ENCODE measurements around the gene ZNF358. TPM values are rescaled to one million over a fixed set of nuclear protein-coding genes. Genes with fewer than 3 reads are reported as not detected.
A peak's percentile ranks its signal among the peaks of the same experiment; 100 is the strongest.

Gene ZNF358
- total RNA-seq, 1 experiment from 2014 or later, result not detected

GRCh38 chr19:7542556-7543348 is 26.8 kb downstream of the ZNF358 start:
- H3K36me3 ChIP-seq (ENCODE audit: insufficient read depth, low read length), result no peaks in the 10 kb centered on the region
- H3K4me1 ChIP-seq (ENCODE audit: low read length), result no peaks in the 10 kb centered on the region
- no peak overlapping the region for H3K27ac ChIP-seq (ENCODE audit: low read length)
- no peaks in the 10 kb centered on the region for H3K27me3 ChIP-seq (ENCODE audit: low read length)
- no peak overlapping the region for H3K4me3 ChIP-seq (ENCODE audit: low read length)
- H3K9ac ChIP-seq (ENCODE audit: low read length), result no peak overlapping the region
- no peaks in the 10 kb centered on the region for H3K9me3 ChIP-seq (ENCODE audit: low read length)
- no peak for DNase-seq
- H3K4me2 ChIP-seq (ENCODE audit: low read depth, low read length, poor library complexity, severe bottlenecking), result no peak overlapping the region
- H3K9me2 ChIP-seq (replicated peaks; ENCODE audit: insufficient read depth, low read length), result no peaks in the 10 kb centered on the region
- no peaks in the 10 kb centered on the region for H4K20me1 ChIP-seq (ENCODE audit: insufficient read depth, low read depth, low read length)
- no peaks in the 10 kb centered on the region for H3K79me2 ChIP-seq (ENCODE audit: low read length)
- no peak overlapping the region for H2AFZ ChIP-seq (ENCODE audit: low read length)

GRCh38 chr19:7544626-7545025 is 28.7 kb downstream of the ZNF358 start:
- Histone ChIP-seq H3K4me3 (ENCODE audit: low read length) (no peak overlapping the region), H3K36me3 (ENCODE audit: insufficient read depth, low read length) (no peaks in the 10 kb centered on the region), H3K79me2 (ENCODE audit: low read length) (no peaks in the 10 kb centered on the region), H4K20me1 (ENCODE audit: insufficient read depth, low read depth, low read length) (no peaks in the 10 kb centered on the region), H3K9ac (ENCODE audit: low read length) (no peak overlapping the region), H3K9me3 (ENCODE audit: low read length) (no peaks in the 10 kb centered on the region), H3K9me2 (replicated peaks; ENCODE audit: insufficient read depth, low read length) (no peaks in the 10 kb centered on the region), H2AFZ (ENCODE audit: low read length) (no peak overlapping the region), H3K27me3 (ENCODE audit: low read length) (no peaks in the 10 kb centered on the region), H3K27ac (ENCODE audit: low read length) (no peak overlapping the region), H3K4me1 (ENCODE audit: low read length) (no peaks in the 10 kb centered on the region), H3K4me2 (ENCODE audit: low read depth, low read length, poor library complexity, severe bottlenecking) (no peak overlapping the region)
- DNase-seq, result no peak

GRCh38 chr19:7545300-7545699 is 29.4 kb downstream of the ZNF358 start:
- no peaks in the 10 kb centered on the region for H3K4me1 ChIP-seq (ENCODE audit: low read length)
- H4K20me1 ChIP-seq (ENCODE audit: insufficient read depth, low read depth, low read length), result no peaks in the 10 kb centered on the region
- no peaks in the 10 kb centered on the region for H3K9me3 ChIP-seq (ENCODE audit: low read length)
- no peak for DNase-seq
- no peak overlapping the region for H3K27ac ChIP-seq (ENCODE audit: low read length)
- H3K9ac ChIP-seq (ENCODE audit: low read length), result no peak overlapping the region
- H3K79me2 ChIP-seq (ENCODE audit: low read length), result no peaks in the 10 kb centered on the region
- no peak overlapping the region for H3K4me2 ChIP-seq (ENCODE audit: low read depth, low read length, poor library complexity, severe bottlenecking)
- H3K27me3 ChIP-seq (ENCODE audit: low read length), result no peaks in the 10 kb centered on the region
- H3K4me3 ChIP-seq (ENCODE audit: low read length), result no peak overlapping the region
- H3K36me3 ChIP-seq (ENCODE audit: insufficient read depth, low read length), result no peaks in the 10 kb centered on the region
- H2AFZ ChIP-seq (ENCODE audit: low read length), result no peak overlapping the region
- no peaks in the 10 kb centered on the region for H3K9me2 ChIP-seq (replicated peaks; ENCODE audit: insufficient read depth, low read length)

GRCh38 chr19:7545904-7546303 is 30.0 kb downstream of the ZNF358 start:
- Histone ChIP-seq H2AFZ (ENCODE audit: low read length) (no peak overlapping the region), H3K27ac (ENCODE audit: low read length) (no peak overlapping the region), H3K4me1 (ENCODE audit: low read length) (no peaks in the 10 kb centered on the region), H3K9me2 (replicated peaks; ENCODE audit: insufficient read depth, low read length) (no peaks in the 10 kb centered on the region), H3K79me2 (ENCODE audit: low read length) (no peaks in the 10 kb centered on the region), H4K20me1 (ENCODE audit: insufficient read depth, low read depth, low read length) (no peaks in the 10 kb centered on the region), H3K9me3 (ENCODE audit: low read length) (no peaks in the 10 kb centered on the region), H3K9ac (ENCODE audit: low read length) (no peak overlapping the region), H3K4me3 (ENCODE audit: low read length) (no peak overlapping the region), H3K27me3 (ENCODE audit: low read length) (no peaks in the 10 kb centered on the region), H3K36me3 (ENCODE audit: insufficient read depth, low read length) (peaks cover 5% of the 10 kb centered on the region), H3K4me2 (ENCODE audit: low read depth, low read length, poor library complexity, severe bottlenecking) (no peak overlapping the region)
- DNase-seq, result no peak

GRCh38 chr19:7547159-7547558 is 31.3 kb downstream of the ZNF358 start:
- Histone ChIP-seq H3K4me3 (ENCODE audit: low read length) (no peak overlapping the region), H3K4me2 (ENCODE audit: low read depth, low read length, poor library complexity, severe bottlenecking) (no peak overlapping the region), H3K79me2 (ENCODE audit: low read length) (no peaks in the 10 kb centered on the region), H3K9ac (ENCODE audit: low read length) (no peak overlapping the region), H2AFZ (ENCODE audit: low read length) (no peak overlapping the region), H3K27ac (ENCODE audit: low read length) (no peak overlapping the region), H3K9me3 (ENCODE audit: low read length) (no peaks in the 10 kb centered on the region), H3K27me3 (ENCODE audit: low read length) (no peaks in the 10 kb centered on the region), H3K4me1 (ENCODE audit: low read length) (no peaks in the 10 kb centered on the region), H4K20me1 (ENCODE audit: insufficient read depth, low read depth, low read length) (no peaks in the 10 kb centered on the region), H3K36me3 (ENCODE audit: insufficient read depth, low read length) (peaks cover 5% of the 10 kb centered on the region), H3K9me2 (replicated peaks; ENCODE audit: insufficient read depth, low read length) (no peaks in the 10 kb centered on the region)
- no peak for DNase-seq

GRCh38 chr19:7549429-7550148 is 33.7 kb downstream of the ZNF358 start:
- H4K20me1 ChIP-seq (ENCODE audit: insufficient read depth, low read depth, low read length), result no peaks in the 10 kb centered on the region
- no peaks in the 10 kb centered on the region for H3K4me1 ChIP-seq (ENCODE audit: low read length)
- H3K27ac ChIP-seq (ENCODE audit: low read length), result no peak overlapping the region
- H3K9ac ChIP-seq (ENCODE audit: low read length), result no peak overlapping the region
- no peaks in the 10 kb centered on the region for H3K27me3 ChIP-seq (ENCODE audit: low read length)
- H3K9me3 ChIP-seq (ENCODE audit: low read length), result no peaks in the 10 kb centered on the region
- H3K4me3 ChIP-seq (ENCODE audit: low read length), result no peak overlapping the region
- H3K79me2 ChIP-seq (ENCODE audit: low read length), result no peaks in the 10 kb centered on the region
- DNase-seq, result no peak
- peaks cover 5% of the 10 kb centered on the region for H3K36me3 ChIP-seq (ENCODE audit: insufficient read depth, low read length)
- H3K9me2 ChIP-seq (replicated peaks; ENCODE audit: insufficient read depth, low read length), result no peaks in the 10 kb centered on the region
- no peak overlapping the region for H2AFZ ChIP-seq (ENCODE audit: low read length)
- H3K4me2 ChIP-seq (ENCODE audit: low read depth, low read length, poor library complexity, severe bottlenecking), result no peak overlapping the region

- DNase-seq, result no peak
- peaks cover 10% of the 10 kb centered on the region for H3K36me3 ChIP-seq (ENCODE audit: insufficient read depth, low read length)
- no peak overlapping the region for H3K9ac ChIP-seq (ENCODE audit: low read length)
Measured at GRCh38 chr19:7550169-7550770, 34.4 kb downstream of the ZNF358 start.

GRCh38 chr19:7550987-7551761 is 35.3 kb downstream of the ZNF358 start:
- no peaks in the 10 kb centered on the region for H4K20me1 ChIP-seq (ENCODE audit: insufficient read depth, low read depth, low read length)
- no peak overlapping the region for H2AFZ ChIP-seq (ENCODE audit: low read length)
- no peaks in the 10 kb centered on the region for H3K9me2 ChIP-seq (replicated peaks; ENCODE audit: insufficient read depth, low read length)
- DNase-seq, result peak; percentile 63
- no peak overlapping the region for H3K27ac ChIP-seq (ENCODE audit: low read length)
- no peak overlapping the region for H3K4me3 ChIP-seq (ENCODE audit: low read length)
- no peak overlapping the region for H3K9ac ChIP-seq (ENCODE audit: low read length)
- H3K27me3 ChIP-seq (ENCODE audit: low read length), result no peaks in the 10 kb centered on the region
- peaks cover 13% of the 10 kb centered on the region for H3K36me3 ChIP-seq (ENCODE audit: insufficient read depth, low read length)
- no peaks in the 10 kb centered on the region for H3K79me2 ChIP-seq (ENCODE audit: low read length)
- H3K9me3 ChIP-seq (ENCODE audit: low read length), result no peaks in the 10 kb centered on the region
- no peaks in the 10 kb centered on the region for H3K4me1 ChIP-seq (ENCODE audit: low read length)
- H3K4me2 ChIP-seq (ENCODE audit: low read depth, low read length, poor library complexity, severe bottlenecking), result no peak overlapping the region

More at GRCh38 chr19:7550169-7550770, 34.4 kb downstream of the ZNF358 start:
- Histone ChIP-seq H3K79me2 (ENCODE audit: low read length) (no peaks in the 10 kb centered on the region), H3K9me2 (replicated peaks; ENCODE audit: insufficient read depth, low read length) (no peaks in the 10 kb centered on the region), H4K20me1 (ENCODE audit: insufficient read depth, low read depth, low read length) (no peaks in the 10 kb centered on the region), H3K27ac (ENCODE audit: low read length) (no peak overlapping the region), H3K9me3 (ENCODE audit: low read length) (no peaks in the 10 kb centered on the region), H3K27me3 (ENCODE audit: low read length) (no peaks in the 10 kb centered on the region), H3K4me1 (ENCODE audit: low read length) (no peaks in the 10 kb centered on the region), H3K4me2 (ENCODE audit: low read depth, low read length, poor library complexity, severe bottlenecking) (no peak overlapping the region), H2AFZ (ENCODE audit: low read length) (no peak overlapping the region), H3K4me3 (ENCODE audit: low read length) (no peak overlapping the region)

Data from Karpas-422 (cell line).